K562 (cell line): ENCODE measurements around the gene PTPRT. TPM values are rescaled to one million over a fixed set of nuclear protein-coding genes. Genes with fewer than 3 reads are reported as not detected.

Experiments used
- ATAC-seq: fragments of 200-7000 bp; cut with Tn5 transposase; 3 replicates; pipeline ENCODE4 v1.9.1; 2020; ENCODE audit warnings: moderate library complexity
- BruUV-seq: library from RNA; stranded (reverse); fragments of 400-500 nt; replicated peaks from 2 replicates; lab custom pipeline; 2021; lab: Mats Ljungman, UMichigan
- CTCF ChIA-PET: fragments of 300-600 bp; formaldehyde crosslinking; extraction: SDS; loops from one replicate; lab custom pipeline; 2021; ENCODE audit warnings: low intra/inter-chr PET ratio; lab: Yijun Ruan, JAX
- POLR2A ChIA-PET: fragments of 300-600, 350-650 bp; sonication (Branson Sonifier 250); formaldehyde crosslinking; extraction: SDS; loops from one replicate; lab custom pipeline; 2021; ENCODE audit warnings: antibody characterized with exemption, inconsistent platforms; lab: Yijun Ruan, JAX
- DNase-seq, 4 experiments: peaks; one replicate each; pipeline versions ENCODE4 v3.0.0 to v3.0.0-alpha.2; 2011 to 2018; ENCODE audit warnings: low spot score in 3 of 4, mixed read lengths in 3 of 4; ENCODE audit errors: extremely low read depth in 1 of 4
- FAIRE-seq: peaks from 2 replicates; lab custom pipeline; 2011; peaks lifted over from hg19 to GRCh38; lab: Jason Lieb, UNC
- H2AFZ ChIP-seq: 2 replicates; pipeline ENCODE4 v1.6.0; 2011; ENCODE audit warnings: low read depth, low read length, control low read depth, inconsistent platforms
- H3K27ac ChIP-seq: fragments of 200-600 bp; 3 replicates; pipeline ENCODE4 v1.8.0; 2011; ENCODE audit warnings: low read depth, mild to moderate bottlenecking, control low read depth, inconsistent platforms, low read length, moderate library complexity, mixed read lengths; ENCODE audit errors: extremely low read depth
- H3K27me3 ChIP-seq, 2 experiments: fragments of 300-600 bp in 1 of 2; 2 replicates in 1 of 2; 3 replicates in 1 of 2; pipeline versions ENCODE4 v1.6.0 to v1.8.0; 2011; ENCODE audit warnings: inconsistent platforms in 2 of 2, low read length in 2 of 2, mild to moderate bottlenecking in 1 of 2, mixed read lengths in 1 of 2, moderate library complexity in 1 of 2; ENCODE audit not compliant: control insufficient read depth in 2 of 2, insufficient read depth in 2 of 2
- H3K36me3 ChIP-seq: fragments of 300-600 bp; 3 replicates; pipeline ENCODE4 v1.8.0; 2011; ENCODE audit warnings: mild to moderate bottlenecking, low read length, inconsistent platforms; ENCODE audit not compliant: control insufficient read depth, insufficient read depth
- H3K4me1 ChIP-seq, 2 experiments: fragments of 200-600 bp in 1 of 2; replicated peaks in 1 of 2; 2 replicates in 1 of 2; 3 replicates in 1 of 2; pipeline versions ENCODE4 v1.5.1 to v1.8.0; 2011; ENCODE audit warnings: inconsistent platforms in 2 of 2, low read length in 2 of 2, mild to moderate bottlenecking in 1 of 2, mixed read lengths in 1 of 2, moderate library complexity in 1 of 2; ENCODE audit not compliant: control insufficient read depth in 2 of 2, insufficient read depth in 2 of 2
- H3K4me2 ChIP-seq: 2 replicates; pipeline ENCODE4 v1.6.1; 2011; ENCODE audit warnings: low read length, control low read depth, inconsistent platforms, mixed read lengths; ENCODE audit not compliant: insufficient read depth
- H3K4me3 ChIP-seq: fragments of 200-600 bp; sonication (generic), shearing (Covaris generic); 2 replicates; pipeline ENCODE4 v1.5.1; 2016; ENCODE audit warnings: control low read depth, inconsistent platforms
- H3K79me2 ChIP-seq: fragments of 200-600 bp; 3 replicates; pipeline ENCODE4 v1.8.0; 2011; ENCODE audit warnings: low read length, inconsistent platforms; ENCODE audit not compliant: control insufficient read depth, insufficient read depth
- H3K9ac ChIP-seq, 2 experiments: 2 replicates each; pipeline versions ENCODE4 v1.6.0 to v1.6.1; 2011; ENCODE audit warnings: low read depth in 2 of 2, low read length in 2 of 2, control low read depth in 1 of 2, inconsistent platforms in 1 of 2, mild to moderate bottlenecking in 1 of 2, mixed read lengths in 1 of 2; ENCODE audit not compliant: insufficient read depth in 1 of 2
- H3K9me1 ChIP-seq: one replicate; pipeline ENCODE4 v1.6.0; 2011; ENCODE audit warnings: inconsistent platforms, mild to moderate bottlenecking, low read length, moderate library complexity; ENCODE audit not compliant: control insufficient read depth, insufficient read depth
- H3K9me3 ChIP-seq: replicated peaks from 2 replicates; pipeline ENCODE4 v1.5.1; 2011; ENCODE audit warnings: low read depth, low read length, inconsistent platforms; ENCODE audit not compliant: control insufficient read depth, insufficient read depth
- H4K20me1 ChIP-seq: replicated peaks from 2 replicates; pipeline ENCODE4 v1.6.1; 2011; ENCODE audit warnings: low read length, inconsistent platforms, mixed read lengths; ENCODE audit not compliant: control insufficient read depth, insufficient read depth
- ARID2 ChIP-seq: fragments of 450-650 bp; IDR thresholded peaks from 2 replicates; pipeline ENCODE4 v1.6.1; 2017; ENCODE audit warnings: antibody characterized with exemption, mild to moderate bottlenecking
- ASH1L ChIP-seq: fragments of 450-650 bp; IDR thresholded peaks from 2 replicates; pipeline ENCODE4 v1.6.1; 2018; ENCODE audit warnings: borderline replicate concordance, mild to moderate bottlenecking, low read depth; ENCODE audit not compliant: partially characterized antibody
- ILK ChIP-seq: fragments of 450-650 bp; IDR thresholded peaks from 2 replicates; pipeline ENCODE4 v1.6.1; 2016; ENCODE audit warnings: missing genetic modification characterization, low read depth, mild to moderate bottlenecking, missing compliant biosample characterization, moderate library complexity, borderline replicate concordance
- NR2C2 ChIP-seq, 2 experiments: fragments of 200-800 bp in 1 of 2; sonication (Bioruptor generic) in 1 of 2; sonication (generic) in 1 of 2; formaldehyde crosslinking in 1 of 2; IDR thresholded peaks; 2 replicates each; pipeline versions ENCODE4 v1.6.1 to v1.8.0; 2016 to 2022; ENCODE audit warnings: mild to moderate bottlenecking in 1 of 2, missing compliant biosample characterization in 1 of 2, missing genetic modification characterization in 1 of 2, missing genetic modification reagents in 1 of 2
- OTX1 ChIP-seq: fragments of 450-650 bp; formaldehyde crosslinking; IDR thresholded peaks from 2 replicates; pipeline ENCODE4 v1.4.0; 2022; ENCODE audit warnings: mild to moderate bottlenecking
- RAD51 ChIP-seq: fragments of 450-650 bp; IDR thresholded peaks from 2 replicates; pipeline ENCODE4 v1.7.1; 2016; ENCODE audit warnings: low read depth, mild to moderate bottlenecking, borderline replicate concordance
- SMARCB1 ChIP-seq: IDR thresholded peaks from 2 replicates; pipeline ENCODE4 v1.6.1; 2011; ENCODE audit warnings: improper control_type of control experiment, low read depth; ENCODE audit not compliant: insufficient read length
- SRSF7 ChIP-seq: fragments of 200-400 bp; formaldehyde crosslinking; optimal IDR thresholded peaks from 2 replicates; pipeline ENCODE3; 2017; ENCODE audit warnings: mild to moderate bottlenecking, low read depth, low read length
- TCF15 ChIP-seq: fragments of 250-450 bp; sonication (Bioruptor Pico); IDR thresholded peaks from 2 replicates; pipeline ENCODE4 v1.8.0; 2022; ENCODE audit warnings: moderate library complexity, mild to moderate bottlenecking, inconsistent platforms
- ZNF212 ChIP-seq: fragments of 450-650 bp; formaldehyde crosslinking; IDR thresholded peaks from 2 replicates; pipeline ENCODE4 v1.4.0; 2020; ENCODE audit warnings: mild to moderate bottlenecking
- ZNF408 ChIP-seq: fragments of 250-450 bp; sonication (Bioruptor Pico); IDR thresholded peaks from 2 replicates; pipeline ENCODE4 v1.4.0; 2020; ENCODE audit warnings: low read depth, mild to moderate bottlenecking, moderate library complexity
- WGBS: fragments of 100-300 bp; shearing (Covaris generic); methylation state at CpG from one replicate; pipeline ENCODE4 v1.1.6; 2016; ENCODE audit warnings: low coverage, mixed read lengths; ENCODE audit not compliant: insufficient coverage; ENCODE audit errors: missing lambda C conversion rate; 5-methylcytosine and 5-hydroxymethylcytosine counted together
- in situ Hi-C: fragments of 300-500 bp; cut with MboI; formaldehyde crosslinking; loops from 4 replicates; pipeline ENCODE4 v1.15.0; 2018; ENCODE audit warnings: inconsistent platforms, mixed read lengths
- intact Hi-C: fragments of 100-400 bp; cut with micrococcal nuclease; formaldehyde crosslinking; loops from 2 replicates; pipeline ENCODE4 v1.14.2; 2022
- polyA plus RNA-seq, 8 experiments: library from polyadenylated mRNA; depleted of rRNA in 4 of 8; stranded (reverse) in 5 of 8; unstranded in 3 of 8; fragments of >200 nt; fragmentation: Nextera tagmentation in 2 of 8; fragmentation: Illumina TruSeq in 1 of 8; extraction: Ambion mirVana in 2 of 8; extraction: Trizol in 1 of 8; gene quantifications; 2 replicates each; pipeline versions ENCODE4 v1.2.1 to v1.2.3, GENCODE V29; 2011 to 2014; ENCODE audit warnings: inconsistent platforms in 1 of 8, missing spikeins in 1 of 8
- total RNA-seq, 7 experiments: library from RNA; depleted of rRNA in 6 of 7; stranded (reverse); fragments of >200 nt in 6 of 7; fragmentation: Illumina TruSeq in 2 of 7; extraction: Trizol in 2 of 7; gene quantifications; 2 replicates each; pipeline versions ENCODE4 v1.2.1 to v1.2.3, GENCODE V29; 2011 to 2021; ENCODE audit warnings: low replicate concordance in 1 of 7

The PTPRT gene
- total and polyA plus RNA-seq, 9 of the 15 experiments (the other 6 are each of a cell fraction or from before 2014, with no cell fraction given) = not detected

GRCh38 chr20:42588847-42589246 lies 600.9 kb downstream of the PTPRT start:
- intact Hi-C loops = no loop called here
- Histone ChIP-seq H2AFZ (no peak overlapping the region), H3K9me1 (no peaks in the 10 kb centered on the region), H3K9ac (no peak overlapping the region), H4K20me1 (no peaks in the 10 kb centered on the region), H3K9me3 (no peaks in the 10 kb centered on the region), H3K4me2 (no peak overlapping the region), H3K36me3 (no peaks in the 10 kb centered on the region), H3K27me3 (no peaks in the 10 kb centered on the region), H3K4me1 (no peaks in the 10 kb centered on the region), H3K27ac (no peak overlapping the region), H3K79me2 (no peaks in the 10 kb centered on the region), H3K4me3 (no peak overlapping the region)
- ChIA-PET CTCF (no interaction called here), POLR2A (no interaction called here)
- no peak for ATAC-seq
- in situ Hi-C loops = no loop called here
- 0% methylated on average over 1 of the region's 2 CpGs for WGBS
- BruUV-seq = no TSS peak
- no peak for DNase-seq
- TF ChIP-seq SMARCB1 (no peak), ZNF212 (CRISPR knock-in tag) (no peak), TCF15 (CRISPR knock-in tag) (no peak), ZNF408 (CRISPR knock-in tag) (no peak), ILK (tag) (no peak), NR2C2 (CRISPR knock-in tag; IDR thresholded peaks at IDR 0.05) (no peak), NR2C2 (tag; IDR thresholded peaks at IDR 0.05) (no peak), RAD51 (no peak), ARID2 (no peak), ASH1L (no peak), OTX1 (CRISPR knock-in tag) (no peak), SRSF7 (no peak)
- FAIRE-seq = no peak
